Ascending aorta (tissue), 2 donors: ENCODE results near the gene ARHGAP24. TPM values are rescaled to one million over a fixed set of nuclear protein-coding genes. Genes with fewer than 3 reads are reported as not detected.

Source experiments
- DNase-seq, 2 donors: peaks; one replicate each; pipeline ENCODE4 v3.0.0-alpha.2; 2019; ENCODE audit warnings: low spot score in 2 of 2
- H3K27ac ChIP-seq, 2 donors: fragments of 200-600 bp; sonication (generic); one replicate each; pipeline ENCODE4 v1.5.1; 2016 to 2017; ENCODE audit warnings: mild to moderate bottlenecking in 1 of 2
- H3K27me3 ChIP-seq: fragments of 200-600 bp; sonication (generic); one replicate; pipeline ENCODE4 v1.5.1; 2017
- H3K36me3 ChIP-seq, 2 donors: fragments of 200-600 bp; sonication (generic); one replicate each; pipeline ENCODE4 v1.5.1; 2016
- H3K4me1 ChIP-seq, 2 donors: fragments of 200-600 bp; sonication (generic); one replicate each; pipeline ENCODE4 v1.5.1; 2016 to 2017; ENCODE audit warnings: mild to moderate bottlenecking in 1 of 2
- H3K4me3 ChIP-seq, 2 donors: fragments of 200-600 bp; sonication (generic); one replicate each; pipeline ENCODE4 v1.5.1; 2016 to 2017; ENCODE audit warnings: mild to moderate bottlenecking in 1 of 2
- H3K9me3 ChIP-seq, 2 donors: fragments of 200-600 bp; sonication (generic); one replicate each; pipeline ENCODE4 v1.5.1; 2016
- intact Hi-C: fragments of 100-400 bp; cut with DNase I; formaldehyde crosslinking; loops from one replicate; pipeline ENCODE4 v1.15.1; 2023
- total RNA-seq: library from RNA; depleted of rRNA; stranded (reverse); fragments of >200 nt; gene quantifications from one replicate; pipeline ENCODE4 v1.1.0, GENCODE V29; 2016
- TF ChIP-seq, protein P1 (sequence below), 3 experiments: fragments of 200-600 bp in 2 of 3; fragments of 450-650 bp in 1 of 3; sonication (generic) in 2 of 3; IDR thresholded peaks; one replicate each; pipeline ENCODE4 v1.5.1; 2016 to 2019; ENCODE audit warnings: antibody characterized with exemption in 3 of 3, mild to moderate bottlenecking in 1 of 3, moderate library complexity in 1 of 3

The ARHGAP24 gene
- total RNA-seq, 1 donor from 2014 or later = 13.9 TPM

DNA sequence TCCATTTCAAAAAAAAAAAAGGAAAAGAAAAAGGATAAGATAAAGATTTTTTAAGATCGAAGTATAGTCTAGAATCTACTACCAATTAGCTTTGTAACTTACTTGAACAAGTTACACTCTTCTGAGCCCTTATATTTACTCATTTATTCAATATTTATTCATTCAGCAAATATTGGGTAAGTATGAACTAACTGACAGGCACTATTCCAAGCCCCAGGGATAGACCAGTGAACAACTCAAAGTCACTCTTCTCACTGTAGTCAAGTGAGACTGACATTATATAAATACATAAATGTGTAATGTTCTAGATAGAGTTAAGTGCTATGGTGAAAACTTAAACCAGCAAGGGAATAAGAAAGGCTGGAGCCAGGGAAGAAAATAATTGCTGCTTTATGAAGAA lies 131.6 kb downstream of the ARHGAP24 start:
- H3K27ac ChIP-seq = no peak overlapping the region
- H3K9me3 ChIP-seq = no peaks in the 10 kb centered on the region
- no peak overlapping the region for H3K4me3 ChIP-seq
- TF ChIP-seq, protein P1, sequence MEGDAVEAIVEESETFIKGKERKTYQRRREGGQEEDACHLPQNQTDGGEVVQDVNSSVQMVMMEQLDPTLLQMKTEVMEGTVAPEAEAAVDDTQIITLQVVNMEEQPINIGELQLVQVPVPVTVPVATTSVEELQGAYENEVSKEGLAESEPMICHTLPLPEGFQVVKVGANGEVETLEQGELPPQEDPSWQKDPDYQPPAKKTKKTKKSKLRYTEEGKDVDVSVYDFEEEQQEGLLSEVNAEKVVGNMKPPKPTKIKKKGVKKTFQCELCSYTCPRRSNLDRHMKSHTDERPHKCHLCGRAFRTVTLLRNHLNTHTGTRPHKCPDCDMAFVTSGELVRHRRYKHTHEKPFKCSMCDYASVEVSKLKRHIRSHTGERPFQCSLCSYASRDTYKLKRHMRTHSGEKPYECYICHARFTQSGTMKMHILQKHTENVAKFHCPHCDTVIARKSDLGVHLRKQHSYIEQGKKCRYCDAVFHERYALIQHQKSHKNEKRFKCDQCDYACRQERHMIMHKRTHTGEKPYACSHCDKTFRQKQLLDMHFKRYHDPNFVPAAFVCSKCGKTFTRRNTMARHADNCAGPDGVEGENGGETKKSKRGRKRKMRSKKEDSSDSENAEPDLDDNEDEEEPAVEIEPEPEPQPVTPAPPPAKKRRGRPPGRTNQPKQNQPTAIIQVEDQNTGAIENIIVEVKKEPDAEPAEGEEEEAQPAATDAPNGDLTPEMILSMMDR (IDR thresholded peaks at IDR 0.05) = no peak
- DNase-seq = no peak
- H3K36me3 ChIP-seq = no peaks in the 10 kb centered on the region
- H3K4me1 ChIP-seq = no peaks in the 10 kb centered on the region
- no peaks in the 10 kb centered on the region for H3K27me3 ChIP-seq
- intact Hi-C loops = no loop called here

GRCh38 chr4:85607624-85608023 lies 132.7 kb downstream of the ARHGAP24 start:
- Histone ChIP-seq H3K27me3 (no peaks in the 10 kb centered on the region), H3K4me1 (no peaks in the 10 kb centered on the region), H3K27ac (no peak overlapping the region), H3K9me3 (no peaks in the 10 kb centered on the region), H3K4me3 (no peak overlapping the region), H3K36me3 (no peaks in the 10 kb centered on the region)
- no peak for DNase-seq
- TF ChIP-seq, protein P1 (IDR thresholded peaks at IDR 0.05) = no peak
- intact Hi-C loops = no loop called here

DNA sequence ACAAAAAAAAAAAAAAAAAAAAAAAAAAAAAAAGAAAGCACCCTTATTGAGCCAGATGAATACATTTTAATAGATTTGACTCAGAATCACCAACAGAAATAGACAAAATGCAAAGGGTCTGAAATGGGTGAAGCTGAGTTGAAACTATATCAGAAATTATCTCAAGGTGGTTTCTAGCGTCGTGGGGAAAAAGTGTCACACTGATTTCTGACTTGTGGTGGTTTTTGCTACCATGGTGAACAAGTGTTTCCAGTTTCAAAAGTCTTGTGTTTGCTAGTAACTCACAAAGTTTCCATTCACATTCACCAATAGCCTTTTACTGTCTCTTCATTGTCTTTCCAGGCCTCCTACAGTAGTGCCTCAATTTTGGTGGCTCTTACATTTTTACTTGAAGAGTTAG lies 135.5 kb downstream of the ARHGAP24 start:
- no peak overlapping the region for H3K27ac ChIP-seq
- H3K4me1 ChIP-seq = no peaks in the 10 kb centered on the region
- no peak overlapping the region for H3K4me3 ChIP-seq
- no peaks in the 10 kb centered on the region for H3K9me3 ChIP-seq
- no peaks in the 10 kb centered on the region for H3K36me3 ChIP-seq
- no peak for DNase-seq
- no peaks in the 10 kb centered on the region for H3K27me3 ChIP-seq
- intact Hi-C loops = no loop called here
- TF ChIP-seq, protein P1 (IDR thresholded peaks at IDR 0.05) = no peak

DNA sequence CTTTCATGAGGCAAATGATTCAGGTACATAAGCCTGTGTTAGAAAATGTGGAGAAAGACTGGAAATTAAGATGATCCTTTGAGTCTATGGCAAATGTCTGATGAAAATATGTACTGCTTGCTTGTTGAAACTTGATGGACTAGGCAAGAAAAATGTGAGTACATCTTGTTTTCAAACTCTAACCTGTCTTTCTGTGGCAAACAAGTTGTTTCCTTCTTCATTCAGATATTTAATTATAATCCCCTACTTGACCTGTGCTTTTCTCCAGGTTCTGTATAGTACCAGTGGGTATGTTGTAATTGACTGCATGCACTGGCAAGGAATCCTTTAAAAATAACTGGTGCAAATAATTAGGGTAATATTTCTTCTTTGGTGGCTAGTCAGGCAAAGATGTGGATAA lies 136.7 kb downstream of the ARHGAP24 start:
- Histone ChIP-seq H3K9me3 (no peaks in the 10 kb centered on the region), H3K36me3 (no peaks in the 10 kb centered on the region), H3K27me3 (no peaks in the 10 kb centered on the region), H3K4me3 (no peak overlapping the region), H3K27ac (no peak overlapping the region), H3K4me1 (no peaks in the 10 kb centered on the region)
- intact Hi-C loops = no loop called here
- no peak for DNase-seq
- TF ChIP-seq, protein P1 (IDR thresholded peaks at IDR 0.05) = no peak

GRCh38 chr4:85613901-85614300 lies 139.0 kb downstream of the ARHGAP24 start:
- no peak overlapping the region for H3K4me3 ChIP-seq
- no peak overlapping the region for H3K27ac ChIP-seq
- TF ChIP-seq, protein P1 (IDR thresholded peaks at IDR 0.05) = no peak
- no peaks in the 10 kb centered on the region for H3K9me3 ChIP-seq
- H3K27me3 ChIP-seq = no peaks in the 10 kb centered on the region
- H3K36me3 ChIP-seq = no peaks in the 10 kb centered on the region
- DNase-seq = no peak
- H3K4me1 ChIP-seq = no peaks in the 10 kb centered on the region
- intact Hi-C loops = no loop called here

DNA sequence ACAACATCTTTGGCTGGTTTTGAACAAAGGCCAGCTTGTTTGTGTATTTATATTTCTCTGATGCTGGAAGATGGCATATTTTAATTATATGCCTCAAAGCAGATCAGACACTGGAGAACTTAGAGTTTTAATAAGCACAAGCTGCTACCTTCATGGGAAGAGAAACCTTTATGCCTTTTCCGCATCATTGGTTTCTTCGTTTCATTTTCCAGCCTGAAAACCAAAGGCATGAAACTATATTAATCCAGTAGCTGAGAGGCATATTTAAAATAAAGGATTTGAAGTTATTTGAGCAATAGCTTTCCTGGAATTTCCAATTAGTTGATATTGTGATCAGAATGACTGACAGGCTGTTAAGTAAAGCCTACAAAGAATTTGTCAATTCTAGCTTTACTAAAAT lies 141.0 kb downstream of the ARHGAP24 start:
- no peaks in the 10 kb centered on the region for H3K9me3 ChIP-seq
- H3K36me3 ChIP-seq = no peaks in the 10 kb centered on the region

More for the DNA sequence above, 141.0 kb downstream of the ARHGAP24 start:
- intact Hi-C loops = no loop called here
- H3K27me3 ChIP-seq = no peaks in the 10 kb centered on the region
- DNase-seq = no peak
- H3K4me3 ChIP-seq = no peak overlapping the region
- H3K4me1 ChIP-seq = no peaks in the 10 kb centered on the region
- H3K27ac ChIP-seq = no peak overlapping the region
- TF ChIP-seq, protein P1 (IDR thresholded peaks at IDR 0.05) = no peak
